Subcutaneous adipose tissue (tissue), 4 donors: ENCODE measurements around the gene KIF19. TPM values are rescaled to one million over a fixed set of nuclear protein-coding genes. Genes with fewer than 3 reads are reported as not detected.

Experiments used
- CTCF ChIP-seq: fragments of 450-650 bp; IDR thresholded peaks from one replicate; pipeline ENCODE4 v1.5.1; 2016; ENCODE audit warnings: low read depth, mild to moderate bottlenecking, control low read depth, antibody characterized with exemption, moderate library complexity
- total RNA-seq, 4 donors: library from RNA; depleted of rRNA; stranded (reverse); fragments of >200 nt; gene quantifications; one replicate each; pipeline ENCODE4 v1.1.0, GENCODE V29; 2016

Gene KIF19
- total RNA-seq, 4 donors from 2014 or later, result 0.49 to 8.5 (median 0.89) TPM

DNA sequence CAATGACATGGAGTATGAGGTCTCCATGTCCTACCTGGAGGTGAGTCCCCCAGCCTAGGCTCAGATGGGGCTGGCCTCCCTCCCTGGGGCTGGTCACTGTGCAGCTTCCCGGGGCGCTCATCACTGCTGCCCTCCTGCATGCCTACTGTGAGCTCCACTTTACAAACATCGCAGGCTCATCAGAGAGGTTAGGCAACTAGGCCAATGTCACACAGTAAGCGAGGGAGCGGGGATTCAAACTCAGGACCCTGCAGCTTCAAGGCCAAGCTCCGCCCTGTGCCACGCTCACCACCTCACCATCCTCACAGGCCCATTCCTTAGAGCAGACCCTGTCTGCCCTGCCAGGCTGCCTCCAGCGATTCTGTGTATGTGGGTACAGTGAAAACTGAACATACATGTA is 17.1 kb downstream of the KIF19 start:
- no peak for TF ChIP-seq CTCF

- TF ChIP-seq CTCF, result no peak
These were observed 17.7 kb downstream of the KIF19 start for GRCh38 chr17:74343526-74344284.

DNA sequence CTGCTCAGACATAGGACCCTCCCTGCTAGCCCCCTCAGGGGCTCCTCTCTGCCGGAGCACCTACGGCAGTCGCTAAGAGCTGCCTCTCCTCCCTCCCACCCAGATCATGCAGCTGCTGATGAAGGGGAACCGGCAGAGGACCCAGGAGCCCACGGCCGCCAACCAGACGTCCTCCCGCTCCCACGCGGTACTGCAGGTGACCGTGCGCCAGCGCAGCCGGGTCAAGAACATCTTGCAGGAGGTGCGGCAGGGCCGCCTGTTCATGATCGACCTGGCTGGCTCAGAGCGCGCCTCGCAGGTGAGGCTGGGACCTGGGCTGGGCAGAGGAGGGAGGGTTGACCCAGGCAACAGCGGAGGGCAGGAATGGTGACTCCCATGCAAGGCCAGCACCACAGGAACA is 18.6 kb downstream of the KIF19 start:
- no peak for TF ChIP-seq CTCF

DNA sequence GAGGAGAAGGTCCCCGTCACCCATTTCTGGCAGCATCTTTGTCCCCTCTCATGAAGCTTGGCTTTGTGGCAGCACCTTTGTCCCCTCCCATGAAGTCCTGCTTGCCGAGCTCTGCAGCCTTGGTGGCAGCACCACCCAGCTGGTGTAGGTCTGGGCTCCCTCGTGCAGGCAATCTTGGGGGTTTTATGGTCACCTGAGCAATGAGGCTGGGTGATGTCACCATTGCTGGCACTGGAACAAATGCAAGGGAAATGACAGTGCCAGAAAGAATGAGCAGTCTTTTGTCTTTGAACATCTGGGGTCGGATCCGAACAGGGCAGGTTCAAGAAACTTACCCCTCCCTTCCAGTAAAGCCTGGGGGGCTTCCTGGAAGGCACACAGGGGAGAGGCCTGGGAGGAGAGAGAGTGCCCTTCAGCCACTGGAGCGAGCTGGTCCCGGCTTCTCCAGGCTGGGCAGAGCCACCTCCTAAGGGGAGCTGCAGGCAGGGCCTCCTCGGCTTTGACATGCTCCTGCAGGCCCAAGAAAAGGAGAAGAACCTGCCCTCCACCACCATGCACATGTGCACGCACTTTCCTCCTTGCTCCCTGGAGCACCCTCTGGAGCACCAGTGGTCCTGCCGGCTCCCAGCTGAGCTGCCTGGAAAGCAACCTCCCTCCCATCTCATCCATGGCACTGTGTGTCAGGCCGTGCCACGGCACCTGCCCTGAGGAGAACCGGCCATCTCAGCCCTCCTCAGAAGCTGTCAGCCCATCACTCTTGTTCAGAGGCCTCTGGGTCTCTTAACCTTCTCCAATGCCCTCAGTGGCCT is 19.6 kb downstream of the KIF19 start:
- TF ChIP-seq CTCF, result no peak

DNA sequence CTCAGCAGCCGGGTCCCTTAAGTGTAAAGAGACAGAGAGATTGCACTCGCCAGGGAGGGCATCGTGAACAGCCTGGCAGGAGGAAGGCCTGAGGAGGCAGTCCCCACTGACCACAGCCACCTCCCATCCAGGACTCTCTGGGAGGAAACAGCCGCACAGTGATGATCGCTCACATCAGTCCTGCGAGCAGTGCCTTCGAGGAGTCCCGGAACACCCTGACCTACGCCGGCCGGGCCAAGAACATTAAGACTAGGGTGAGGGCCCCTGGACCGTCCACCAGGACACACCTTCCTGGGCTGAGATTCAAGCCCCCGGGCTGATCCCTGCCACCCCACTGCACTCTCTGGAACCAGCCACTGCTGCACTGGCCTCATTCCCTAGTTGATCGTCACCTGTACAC is 21.6 kb downstream of the KIF19 start:
- no peak for TF ChIP-seq CTCF

- TF ChIP-seq CTCF, result no peak
These were observed 23.1 kb downstream of the KIF19 start for GRCh38 chr17:74349120-74349519.

- no peak for TF ChIP-seq CTCF
These were observed 24.5 kb downstream of the KIF19 start for GRCh38 chr17:74350486-74350885.
